Femur (tissue), 1 donor: Measurements from ENCODE around the gene ULK4.
"Not testable (repeated sequence)": the region's sequence is repeated elsewhere in the genome, so short reads cannot be mapped to it uniquely, and the experiment has no call there.

Experiments
- DNase-seq: peaks from one replicate; pipeline ENCODE4 v3.0.0-alpha.2; 2017

The ULK4 gene

GRCh38 chr3:41565948-41566514, 395.9 kb downstream of the ULK4 start:
- DNase-seq = no peak

- no peak for DNase-seq
These were observed 396.9 kb downstream of the ULK4 start for GRCh38 chr3:41565003-41565402.

- DNase-seq = not testable (repeated sequence)
These were observed 405.7 kb downstream of the ULK4 start for GRCh38 chr3:41556245-41556644.

GRCh38 chr3:41532976-41533375, 428.9 kb downstream of the ULK4 start:
- peak; percentile 29 for DNase-seq

- DNase-seq = no peak
These were observed 434.8 kb downstream of the ULK4 start for GRCh38 chr3:41526995-41527573.

- no peak for DNase-seq
These were observed 436.4 kb downstream of the ULK4 start for GRCh38 chr3:41525303-41526064.

- DNase-seq = no peak
These were observed 438.0 kb downstream of the ULK4 start for GRCh38 chr3:41523897-41524296.

- peak; percentile 42 for DNase-seq
These were observed 439.3 kb downstream of the ULK4 start for GRCh38 chr3:41522612-41523011.

- DNase-seq = no peak
These were observed 440.8 kb downstream of the ULK4 start for GRCh38 chr3:41521010-41521655.

- no peak for DNase-seq
These were observed 442.2 kb downstream of the ULK4 start for GRCh38 chr3:41519746-41520145.

- DNase-seq = no peak
These were observed 443.3 kb downstream of the ULK4 start for GRCh38 chr3:41518626-41519025.

GRCh38 chr3:41508063-41508696, 453.7 kb downstream of the ULK4 start:
- DNase-seq = no peak

GRCh38 chr3:41507336-41508062, 454.4 kb downstream of the ULK4 start:
- DNase-seq = no peak

- no peak for DNase-seq
These were observed 457.8 kb downstream of the ULK4 start for GRCh38 chr3:41503998-41504623.

- DNase-seq = no peak
These were observed 459.4 kb downstream of the ULK4 start for GRCh38 chr3:41502481-41502880.

- no peak for DNase-seq
These were observed 459.9 kb downstream of the ULK4 start for GRCh38 chr3:41502023-41502422.

- no peak for DNase-seq
These were observed 463.1 kb downstream of the ULK4 start for GRCh38 chr3:41498847-41499246.

- DNase-seq = no peak
These were observed 471.5 kb downstream of the ULK4 start for GRCh38 chr3:41490360-41490759.

- DNase-seq = no peak
These were observed 472.7 kb downstream of the ULK4 start for GRCh38 chr3:41489231-41489630.

- no peak for DNase-seq
These were observed 473.4 kb downstream of the ULK4 start for GRCh38 chr3:41488501-41488900.

GRCh38 chr3:41485484-41485883, 476.4 kb downstream of the ULK4 start:
- no peak for DNase-seq

GRCh38 chr3:41482134-41482533, 479.8 kb downstream of the ULK4 start:
- no peak for DNase-seq
